Activated CD8-positive, alpha-beta memory T cell treated with anti-CD3 and anti-CD28 coated beads, Interleukin-2, amount 50 U/mL, for 4 hours (primary cell): ENCODE measurements around the gene YDJC.
A peak's percentile ranks its signal among the peaks of the same experiment; 100 is the strongest.
"Not testable (repeated sequence)": the region's sequence is repeated elsewhere in the genome, so short reads cannot be mapped to it uniquely, and the experiment has no call there.

Experiments used
- DNase-seq: peaks from one replicate; pipeline ENCODE4 v3.0.0-alpha.2; 2020

The YDJC gene

DNA sequence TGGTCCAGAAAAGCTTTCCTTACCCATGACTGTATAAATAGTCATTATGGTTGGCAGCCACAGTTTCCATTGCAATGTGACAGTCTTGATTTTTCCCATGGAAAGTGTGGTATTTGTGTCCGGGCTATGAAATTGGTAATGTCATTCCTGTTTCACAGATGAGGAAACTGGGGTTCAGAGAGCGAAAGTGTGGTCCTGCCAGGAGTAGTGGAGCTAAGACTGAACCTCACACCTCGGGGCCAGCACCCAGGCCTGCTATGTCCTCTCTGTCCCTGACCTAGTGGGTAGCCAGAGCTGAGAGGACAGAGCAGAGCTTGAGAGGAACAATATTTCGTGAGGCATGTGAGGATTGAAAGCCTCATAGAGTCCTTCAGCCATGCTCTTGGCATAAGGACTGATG is 1.2 kb upstream of the YDJC start:
- DNase-seq: no peak

DNA sequence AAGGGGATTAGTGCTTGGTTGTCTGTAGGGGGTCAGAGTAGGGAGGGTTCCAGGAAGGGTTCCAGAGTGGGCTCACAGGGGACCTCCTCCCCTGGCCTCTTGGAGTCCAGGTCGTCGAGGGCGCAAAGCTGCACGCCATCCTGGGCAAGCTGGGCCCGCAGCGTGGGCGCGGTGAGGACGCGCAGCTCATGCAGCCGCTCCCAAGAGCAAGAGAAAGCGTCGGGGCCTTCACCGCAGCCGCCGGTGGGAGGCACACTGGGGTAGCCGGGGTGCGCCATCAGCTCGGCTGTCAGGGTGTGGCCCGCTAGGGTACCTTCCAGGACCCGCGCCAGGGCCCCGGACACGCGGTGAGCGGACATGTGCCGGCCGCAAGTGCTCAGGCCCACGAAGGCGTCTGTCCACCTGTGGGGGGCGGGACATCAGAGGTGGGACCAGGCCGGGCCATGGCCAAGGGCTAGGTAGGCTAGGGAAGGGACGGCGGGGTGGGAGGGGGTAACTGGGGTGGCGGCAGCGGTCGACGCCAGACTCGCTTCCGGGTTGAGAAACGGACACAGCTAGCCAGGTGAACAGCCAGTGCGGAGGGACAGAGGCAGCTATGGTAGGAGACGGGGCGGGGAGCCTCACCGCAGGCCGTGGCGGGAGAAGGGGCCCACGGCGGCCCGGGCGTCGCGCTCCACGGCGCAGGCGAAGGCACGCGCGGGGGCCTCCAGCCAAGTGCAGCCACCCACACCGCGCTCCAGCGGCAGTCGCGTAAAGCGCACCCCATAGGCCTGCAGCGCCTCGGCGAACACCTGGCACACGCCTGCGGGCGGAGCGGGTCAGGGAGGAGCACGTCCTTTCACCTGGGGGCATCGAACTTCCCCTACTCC is 1.2 kb downstream of the YDJC start:
- no peak for DNase-seq

DNA sequence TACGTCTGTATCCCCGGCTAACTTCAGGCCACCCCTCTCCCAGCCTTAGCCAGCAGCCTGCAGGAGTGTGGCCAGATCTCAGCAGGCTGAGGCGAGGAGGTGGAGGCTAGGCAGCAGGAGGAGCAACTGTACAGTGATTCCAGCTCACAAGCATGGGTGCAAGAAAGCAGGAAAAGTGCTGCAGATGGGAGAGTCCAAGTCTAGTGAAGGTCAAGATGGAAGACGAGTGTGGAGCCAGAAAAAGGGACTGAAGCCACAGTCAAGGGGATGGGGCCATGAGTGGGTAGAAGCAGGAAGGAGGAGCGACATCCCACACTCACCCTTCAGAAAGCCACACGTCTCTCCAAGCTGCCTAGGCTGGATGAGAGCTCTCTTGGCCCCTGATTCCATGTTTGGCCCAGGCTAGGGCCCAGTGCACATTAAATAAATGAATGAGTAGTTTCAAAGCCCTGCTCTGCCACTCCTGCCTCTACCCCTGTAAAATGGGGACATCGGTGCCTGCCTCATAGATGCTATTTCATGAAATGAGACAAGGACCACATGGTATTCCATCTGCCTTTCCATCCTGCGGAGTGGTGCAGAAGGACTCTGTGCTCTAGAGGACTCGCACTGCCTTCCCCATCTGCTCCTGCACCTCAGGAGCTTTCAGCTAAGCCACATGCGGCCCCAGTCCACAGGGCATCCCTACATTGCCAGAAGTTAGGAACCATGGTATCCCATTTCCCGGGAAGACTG is 2.9 kb downstream of the YDJC start:
- DNase-seq: no peak

DNA sequence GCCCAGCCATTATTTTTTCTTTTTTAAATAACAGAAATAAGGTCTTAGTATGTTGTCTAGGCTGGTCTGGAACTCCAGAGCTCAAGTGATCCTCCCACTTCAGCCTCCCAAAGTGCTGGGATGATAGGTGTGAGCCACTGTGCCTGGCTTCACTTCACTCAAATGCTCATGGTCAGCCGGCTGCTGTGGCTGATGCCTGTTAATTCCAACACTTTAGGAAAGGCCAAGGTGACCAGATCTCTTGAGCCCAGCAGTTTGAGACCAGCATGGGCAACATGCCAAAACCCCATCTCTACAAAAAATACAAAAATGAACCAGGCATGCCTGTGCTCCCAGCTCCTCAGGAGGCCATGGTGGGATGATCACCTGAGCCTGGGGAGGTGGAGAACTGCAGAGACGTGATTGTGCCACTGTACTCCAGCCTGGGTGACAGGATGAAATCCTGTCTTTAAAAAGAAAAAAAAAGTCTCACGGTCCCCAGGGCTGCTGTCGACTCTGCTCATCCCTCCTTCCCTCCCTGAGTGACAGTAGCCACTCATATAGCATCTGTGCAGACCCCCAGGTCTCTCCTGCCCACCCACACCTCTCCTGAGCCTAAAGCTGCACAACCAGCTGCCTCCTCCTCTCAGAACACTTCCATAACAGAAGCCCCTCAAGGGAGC is 3.6 kb downstream of the YDJC start:
- DNase-seq: no peak

DNA sequence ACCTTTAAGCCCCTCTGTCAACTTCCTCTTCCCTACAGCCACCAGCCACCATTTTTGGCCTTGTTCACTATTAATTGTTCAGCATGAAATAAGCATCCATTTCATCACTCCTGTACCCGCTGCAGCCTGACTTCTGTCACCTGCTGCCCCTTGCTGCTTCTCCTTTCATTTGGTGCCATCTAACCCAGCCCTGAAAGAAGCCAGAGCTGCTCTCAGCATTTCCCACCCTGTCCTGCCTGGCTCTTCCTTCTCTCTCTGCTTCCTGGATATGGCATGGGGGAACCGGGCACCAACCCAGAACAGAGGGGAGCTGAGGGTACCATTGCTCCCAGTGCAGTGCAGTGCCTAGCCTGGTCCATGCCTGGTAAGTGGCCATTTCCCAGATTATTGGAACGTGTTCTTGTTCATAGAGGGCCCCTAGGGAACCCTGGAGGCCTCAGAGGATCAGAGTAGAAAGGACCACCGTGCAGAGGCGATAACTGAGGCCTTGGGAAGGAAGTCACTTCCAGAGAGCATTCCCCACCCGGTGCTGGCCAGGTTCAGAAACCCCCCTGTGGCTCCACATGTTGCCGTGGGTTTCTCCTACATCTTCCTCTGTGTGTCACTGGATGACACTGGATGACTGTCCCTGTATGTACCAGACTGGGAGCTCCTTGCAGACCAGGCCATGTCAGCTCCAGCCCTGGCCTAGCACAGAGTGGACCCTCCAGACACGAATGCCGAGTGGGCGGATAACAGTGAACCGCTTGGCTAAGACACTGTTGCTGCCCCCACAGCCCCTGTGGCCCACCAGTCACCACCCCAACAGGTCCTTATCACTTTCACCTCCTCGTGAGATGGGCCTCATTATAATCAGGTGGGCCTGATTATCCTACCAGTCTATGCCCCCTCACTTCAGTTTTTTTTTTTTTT is 4.7 kb downstream of the YDJC start:
- DNase-seq: no peak

DNA sequence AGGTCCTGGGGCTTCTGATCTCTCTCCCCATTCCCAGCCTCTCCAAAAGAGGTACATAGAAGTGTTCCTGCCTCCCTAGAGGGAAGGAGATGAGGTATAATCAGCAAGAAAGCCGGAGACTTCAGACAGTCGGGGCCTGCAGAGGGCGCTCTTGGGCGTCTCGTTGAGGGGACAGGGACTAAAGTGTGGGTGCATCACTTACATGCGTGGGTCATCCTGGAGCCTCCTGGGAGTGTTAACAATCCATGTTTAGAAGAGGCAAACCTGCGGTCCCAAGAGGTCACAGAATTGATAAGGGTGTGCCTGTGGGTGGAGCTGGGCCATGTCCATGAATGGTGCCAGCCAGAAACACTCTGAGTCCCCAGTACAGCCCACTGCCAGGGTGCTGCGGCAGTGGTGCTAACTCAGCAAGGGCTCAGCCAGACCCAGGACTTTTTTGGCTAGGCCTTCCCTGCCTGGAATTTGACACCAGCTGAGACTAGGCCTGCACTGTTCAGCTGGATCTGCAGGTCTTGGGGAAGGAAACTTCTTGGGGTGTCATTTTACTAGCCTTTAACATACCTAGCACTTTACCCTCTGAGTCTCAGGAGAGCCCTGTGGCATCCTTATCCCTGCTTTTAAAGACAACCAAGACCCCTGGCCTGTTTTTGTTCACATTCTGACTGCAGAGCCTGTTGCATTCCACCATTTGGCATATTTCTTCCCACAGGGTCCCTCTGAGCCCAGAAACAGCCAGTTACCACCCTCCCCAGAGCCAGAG is 5.5 kb downstream of the YDJC start:
- DNase-seq: peak; percentile 36

DNA sequence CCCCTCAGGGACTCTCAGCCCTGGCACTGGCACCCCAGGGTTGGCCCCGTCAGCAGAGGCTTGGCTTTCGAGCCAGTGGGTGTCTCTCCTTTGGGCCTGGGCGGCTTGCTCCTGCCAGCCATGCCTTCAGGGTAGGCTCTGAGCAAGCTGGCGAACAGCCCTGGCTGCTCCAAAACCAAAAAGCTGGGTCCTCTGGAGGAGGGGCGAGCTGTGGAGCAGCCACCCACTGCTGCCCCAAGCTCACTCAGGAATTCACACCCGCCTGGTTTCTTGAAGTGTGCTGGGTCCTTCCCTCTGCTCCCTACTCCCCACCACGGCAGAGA is 6.2 kb downstream of the YDJC start:
- DNase-seq: no peak

DNA sequence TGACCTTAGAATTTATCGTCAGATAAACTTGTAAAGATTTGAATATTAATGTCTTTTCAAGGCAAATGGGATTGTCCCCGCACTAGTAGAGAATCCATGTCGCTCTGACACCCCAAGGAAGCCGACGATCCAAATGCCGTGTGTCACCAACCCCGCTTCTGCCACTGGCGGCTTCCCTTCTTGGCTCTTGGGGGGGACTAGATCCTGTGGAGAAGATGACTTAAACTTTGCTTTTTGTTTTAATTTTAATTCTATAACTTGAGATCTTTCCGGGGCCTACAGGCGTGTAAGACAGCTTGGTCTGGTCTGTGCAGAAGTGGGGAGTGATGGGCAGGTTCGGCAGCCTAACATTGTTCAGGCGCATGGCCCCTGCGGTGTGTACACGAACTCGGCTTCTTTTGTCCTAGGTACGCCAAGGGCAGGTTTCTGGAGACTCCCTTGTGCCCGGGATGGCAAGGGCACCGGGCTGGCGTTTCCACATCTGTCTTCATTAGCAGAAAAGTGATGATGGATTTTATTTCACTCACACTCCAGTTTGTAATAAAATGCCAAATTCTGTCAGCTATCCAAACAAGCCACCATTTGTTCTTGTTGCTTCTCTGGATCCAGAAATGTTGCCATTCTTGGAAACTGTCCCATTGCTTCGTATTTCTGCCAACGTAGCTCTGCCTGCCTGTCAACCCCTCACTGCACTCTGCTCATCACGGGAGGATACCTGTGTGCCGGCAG is 6.7 kb downstream of the YDJC start:
- DNase-seq: no peak

DNA sequence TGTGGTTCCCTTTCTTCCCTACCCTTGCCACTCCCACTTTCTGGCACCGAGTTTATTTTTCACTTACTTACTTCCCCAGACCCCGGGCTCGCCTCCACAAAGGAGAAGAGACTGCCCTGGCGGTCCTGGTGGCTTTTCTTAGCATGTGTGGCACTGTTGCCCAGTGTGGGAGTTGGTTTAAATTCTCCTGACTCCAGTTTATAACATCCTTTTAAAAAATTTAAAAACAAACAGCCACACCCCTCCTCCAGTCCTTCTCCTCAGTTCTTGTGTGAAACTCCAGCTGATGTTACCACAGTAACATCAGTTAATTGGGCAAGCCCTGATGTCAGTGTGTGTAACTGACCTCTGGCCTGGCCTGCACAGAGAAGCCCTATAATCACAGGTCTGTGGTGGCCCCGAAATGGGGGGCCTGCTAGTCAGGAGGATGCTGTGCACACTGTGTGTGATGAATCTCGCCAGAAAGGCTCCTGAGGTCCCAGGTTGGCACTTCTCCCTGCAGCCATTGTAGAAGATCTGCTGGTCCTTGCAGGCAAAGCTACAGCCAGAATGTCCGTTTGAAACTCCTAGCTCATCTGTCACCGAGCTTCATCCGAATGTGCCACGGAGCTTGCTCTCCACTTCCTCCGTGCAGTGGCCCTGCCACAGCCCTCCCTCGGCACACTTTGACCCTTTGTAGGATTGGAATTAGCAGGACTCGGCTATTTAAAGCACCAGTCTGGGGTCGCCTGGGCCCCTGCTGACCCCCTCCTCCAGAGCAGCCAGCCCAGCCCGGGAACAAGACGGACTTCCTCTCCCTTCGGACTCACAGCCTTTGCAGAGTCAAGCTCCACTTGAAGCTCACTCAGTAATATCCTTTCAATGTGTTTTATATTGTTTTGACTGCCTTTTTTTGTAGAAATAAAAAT is 7.6 kb downstream of the YDJC start:
- no peak for DNase-seq

DNA sequence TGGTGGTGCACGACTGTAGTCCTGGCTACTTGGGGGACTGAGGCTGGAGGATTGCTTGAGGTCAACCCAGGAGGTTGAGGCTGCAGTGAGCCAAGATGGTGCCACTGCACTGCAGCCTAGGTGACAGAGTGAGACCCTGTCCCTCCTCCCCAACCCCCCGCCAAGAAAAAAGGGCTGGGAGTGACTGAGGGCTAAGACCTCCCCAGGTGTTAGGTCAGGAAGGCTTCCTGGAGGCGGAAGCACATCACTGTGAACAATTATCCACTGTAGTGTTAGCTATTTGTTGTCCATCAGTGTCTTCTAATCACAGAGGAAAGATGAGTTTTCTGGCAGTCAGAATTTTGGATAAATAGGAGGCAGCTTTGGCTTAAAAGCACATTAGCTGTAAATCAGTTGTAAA is 8.8 kb downstream of the YDJC start:
- DNase-seq: no peak

DNA sequence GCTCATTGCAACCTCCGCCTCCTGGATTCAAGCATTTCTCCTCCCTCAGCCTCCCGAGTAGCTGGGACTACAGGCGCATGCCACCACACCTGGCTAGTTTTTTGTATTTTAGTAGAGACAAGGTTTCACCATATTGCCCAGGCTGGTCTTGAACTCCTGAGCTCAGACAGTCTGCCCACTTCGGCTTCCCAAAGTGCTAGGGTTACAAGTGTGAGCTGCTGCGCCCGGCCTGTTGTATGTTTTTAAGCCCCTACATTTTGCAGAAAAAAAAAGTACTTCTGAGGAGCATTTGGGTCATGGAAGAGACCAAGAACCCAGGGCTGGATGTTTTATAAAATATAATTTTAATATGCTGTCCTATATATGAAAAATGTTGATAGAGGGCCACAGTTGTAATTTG is 12.5 kb downstream of the YDJC start:
- DNase-seq: not testable (repeated sequence)

DNA sequence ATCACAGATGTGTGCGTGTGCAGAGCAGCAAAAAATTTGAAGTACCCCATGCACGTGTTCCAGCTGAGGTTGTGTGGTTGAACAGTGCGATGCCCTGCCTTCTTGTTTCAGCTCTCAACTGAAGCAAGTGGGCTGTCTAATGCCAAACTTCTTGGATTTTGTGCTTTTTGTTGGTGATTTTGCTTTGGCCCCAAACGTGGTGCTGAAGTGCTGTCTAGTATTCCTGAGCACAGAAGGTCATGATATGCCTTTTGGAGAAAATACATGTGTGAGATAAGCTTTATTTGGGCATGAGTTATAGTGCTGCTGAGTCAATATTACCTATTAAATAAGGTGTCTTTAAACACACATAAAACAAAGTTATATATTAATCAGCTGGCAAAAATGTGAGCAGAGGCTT is 14.1 kb downstream of the YDJC start:
- no peak for DNase-seq

DNA sequence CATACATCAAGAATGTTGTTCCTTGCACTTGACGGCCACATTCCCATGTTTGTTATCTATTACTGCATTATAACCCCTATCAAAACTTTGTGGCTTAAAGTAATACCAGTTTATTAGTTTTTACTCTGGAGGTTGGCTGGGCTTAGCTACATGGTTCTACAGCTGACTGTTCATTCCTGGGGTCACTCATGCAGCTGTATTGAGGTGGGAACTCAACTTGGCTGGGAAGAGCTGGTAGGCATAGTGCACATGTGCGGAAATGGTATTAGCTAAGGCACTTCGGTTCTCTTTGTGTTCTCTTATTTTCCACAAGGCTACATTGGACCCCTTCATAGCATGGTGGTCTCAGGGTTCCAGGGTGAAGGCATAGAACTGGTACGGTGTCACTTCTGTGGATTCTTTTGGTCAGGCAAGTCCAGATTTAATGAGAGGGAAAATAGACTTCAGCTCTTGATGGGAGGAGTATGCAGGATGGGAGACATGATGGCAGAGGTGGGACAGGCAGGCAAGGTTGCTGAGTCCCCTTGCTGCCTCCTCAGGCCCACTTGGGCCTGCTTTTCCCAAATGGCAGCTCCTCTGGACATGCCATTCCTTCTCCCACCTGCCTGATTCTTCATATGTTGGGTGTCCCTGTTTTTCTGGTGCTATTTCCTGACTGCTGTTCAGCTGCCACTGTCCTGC is 16.1 kb downstream of the YDJC start:
- DNase-seq: no peak

DNA sequence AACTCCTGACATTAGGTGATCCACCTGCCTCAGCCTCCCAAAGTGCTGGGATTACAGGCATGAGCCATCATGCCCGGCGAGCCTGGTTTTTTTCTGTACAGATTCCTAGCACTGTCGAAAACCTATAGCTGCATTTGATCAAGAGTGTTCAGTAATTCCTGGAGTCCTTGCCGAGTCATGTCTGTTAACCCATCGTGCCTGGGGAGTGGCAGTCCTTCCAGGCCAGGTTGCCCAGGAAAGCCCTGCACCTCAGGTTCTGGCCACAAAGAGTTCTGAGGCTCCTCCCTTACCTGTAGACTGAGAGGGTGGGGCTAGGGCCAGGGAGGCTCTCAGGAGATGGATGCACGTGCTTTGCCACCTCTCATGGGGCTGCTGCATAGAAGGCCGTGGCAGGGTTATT is 17.0 kb downstream of the YDJC start:
- DNase-seq: no peak

DNA sequence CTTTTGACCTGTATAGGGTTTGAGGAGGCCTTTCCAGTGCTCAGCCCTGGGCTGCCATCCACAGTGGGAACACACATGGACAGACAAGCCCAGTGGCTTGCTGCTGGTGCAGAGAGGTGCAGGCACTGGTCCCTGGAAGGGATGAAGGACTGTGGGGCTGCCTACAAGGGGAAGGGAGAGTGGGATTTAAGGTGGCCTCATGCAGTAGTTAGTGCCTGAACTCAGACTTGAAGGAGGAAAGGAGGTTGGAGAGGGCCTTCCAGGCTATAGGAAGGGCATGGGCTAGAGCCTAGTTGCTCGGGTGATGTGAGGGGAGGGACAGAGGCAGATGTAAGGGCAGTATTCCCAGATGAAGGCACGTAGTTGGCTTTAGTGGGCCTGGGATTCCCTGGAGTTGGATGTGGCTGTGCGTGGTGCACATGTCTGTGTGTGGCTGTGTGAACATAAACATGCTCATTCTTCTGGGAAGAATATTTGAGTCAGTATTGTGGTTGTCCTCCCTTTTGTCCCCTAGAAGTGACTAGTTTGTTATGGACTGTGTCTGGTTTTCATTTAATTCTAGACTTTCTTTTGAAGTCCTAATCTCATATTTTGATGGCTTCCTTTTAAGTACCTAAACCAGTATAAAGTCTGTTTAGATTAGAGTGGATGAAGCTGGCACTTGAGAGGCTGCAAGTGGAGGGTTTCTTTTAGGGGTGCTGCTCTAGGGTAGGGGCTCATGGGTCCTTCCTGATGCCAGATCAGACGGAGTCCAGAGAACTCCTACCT is 18.4 kb downstream of the YDJC start:
- no peak for DNase-seq

DNA sequence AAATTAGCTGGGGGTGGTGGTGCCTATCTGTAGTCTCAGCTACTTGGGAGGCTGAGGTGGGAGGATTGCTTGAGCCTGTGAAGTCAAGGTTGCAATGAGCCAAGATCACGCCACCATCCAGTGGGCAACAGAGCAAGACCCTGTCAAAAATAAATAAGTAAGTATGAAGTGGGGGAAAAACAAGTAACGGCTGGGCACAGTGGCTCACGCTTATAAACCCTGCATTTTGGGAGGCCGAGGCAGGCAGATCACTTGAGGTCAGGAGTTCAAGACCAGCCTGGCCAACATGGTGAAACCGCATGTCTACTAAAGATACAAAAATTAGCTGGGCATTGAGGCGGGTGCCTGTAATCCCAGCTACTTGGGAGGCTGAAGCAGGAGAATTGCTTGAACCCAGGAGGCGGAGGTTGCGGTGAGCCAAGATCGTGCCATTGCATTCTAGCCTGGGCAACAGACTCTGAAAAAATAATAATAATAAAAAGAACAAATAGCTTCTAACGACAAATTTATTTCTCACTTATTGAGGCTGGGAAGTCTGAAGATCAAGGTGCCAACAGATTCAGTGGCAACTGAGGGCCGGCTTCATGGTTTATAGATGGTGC is 20.2 kb downstream of the YDJC start:
- DNase-seq: not testable (repeated sequence)

DNA sequence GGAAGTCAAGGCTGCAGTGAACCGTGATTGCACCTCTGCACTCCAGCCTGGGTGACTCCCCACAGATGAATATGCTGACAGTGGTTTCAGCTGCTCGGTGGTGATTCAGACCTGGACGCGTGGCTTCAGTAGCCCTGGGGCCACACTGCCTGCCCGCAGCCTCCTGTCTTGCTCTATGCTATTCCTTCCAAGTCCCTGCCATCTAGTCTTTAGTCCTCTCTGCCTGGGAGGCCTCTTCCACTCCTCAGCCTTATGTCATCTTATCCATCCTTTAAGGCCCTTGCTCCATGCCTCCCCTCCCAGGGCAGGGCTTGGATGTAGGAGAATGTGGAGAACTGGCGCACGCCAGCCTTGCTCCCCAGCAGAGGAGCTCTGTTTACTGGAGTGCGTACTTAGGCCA is 23.0 kb downstream of the YDJC start:
- DNase-seq: no peak

DNA sequence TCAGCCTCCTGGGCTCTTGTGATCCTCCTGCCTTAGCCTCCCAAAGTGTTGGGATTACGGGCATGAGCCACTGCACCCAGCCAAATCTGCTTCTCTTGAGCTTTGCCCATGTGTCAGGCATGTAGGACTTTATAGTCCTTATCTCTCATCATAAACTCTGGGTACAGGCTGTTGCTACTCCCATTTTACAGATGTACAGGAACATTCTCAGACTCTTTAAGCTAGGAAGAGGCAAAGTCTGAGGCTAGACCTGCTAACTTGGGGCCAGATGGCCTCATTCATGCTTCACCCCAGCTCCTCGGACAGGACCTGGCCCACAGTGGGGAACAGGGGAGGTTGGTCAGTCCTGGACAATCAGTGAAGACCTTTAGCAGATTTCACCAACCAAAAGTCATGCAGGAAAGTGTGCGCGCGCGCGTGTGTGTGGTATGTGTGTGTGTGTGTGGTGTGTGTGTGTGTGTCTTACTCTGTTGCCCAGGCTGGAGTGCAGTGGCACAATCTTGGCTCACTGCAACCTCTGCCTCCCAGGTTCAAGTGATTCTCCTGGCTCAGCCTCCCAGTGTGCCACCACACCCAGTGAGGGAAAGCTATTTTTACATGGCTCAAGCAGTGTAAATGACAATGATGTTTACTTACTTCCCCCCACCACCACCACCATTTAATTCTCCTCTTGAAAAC is 23.8 kb downstream of the YDJC start:
- no peak for DNase-seq
